H1 (cell line): ENCODE measurements around the gene COL25A1. TPM values are rescaled to one million over a fixed set of nuclear protein-coding genes. Genes with fewer than 3 reads are reported as not detected.

ENCODE experiments used
- CTCF ChIA-PET: fragments of 300-600 bp; sonication (Branson Sonifier 250); formaldehyde crosslinking; loops from one replicate; lab custom pipeline; 2021; ENCODE audit not compliant: partially characterized antibody; lab: Charles Lee
- POLR2A ChIA-PET: fragments of 300-600 bp; sonication (Branson Sonifier 250); formaldehyde crosslinking; loops from one replicate; lab custom pipeline; 2021; ENCODE audit warnings: inconsistent platforms; ENCODE audit not compliant: partially characterized antibody; lab: Charles Lee
- DNase-seq, 2 experiments: peaks; one replicate each; pipeline versions ENCODE4 v3.0.0 to v3.0.0-alpha.2; 2010 to 2022; ENCODE audit warnings: low spot score in 2 of 2, low read depth in 1 of 2, mixed read lengths in 1 of 2
- FAIRE-seq: peaks from 2 replicates; lab custom pipeline; 2011; peaks lifted over from hg19 to GRCh38; lab: Jason Lieb, UNC
- H2AFZ ChIP-seq: 2 replicates; pipeline ENCODE4 v1.8.1; 2012; ENCODE audit warnings: low read length, inconsistent platforms
- H2AK5ac ChIP-seq: 2 replicates; pipeline ENCODE4 v1.6.1; 2013; ENCODE audit warnings: low read depth, low read length
- H2BK120ac ChIP-seq: replicated peaks from 2 replicates; pipeline ENCODE3; 2013; ENCODE audit warnings: low read depth, low read length, inconsistent platforms
- H2BK12ac ChIP-seq: 2 replicates; pipeline ENCODE4 v1.6.1; 2013; ENCODE audit warnings: low read depth, low read length
- H2BK15ac ChIP-seq: 2 replicates; pipeline ENCODE4 v1.6.1; 2013; ENCODE audit warnings: low read length
- H2BK20ac ChIP-seq: 2 replicates; pipeline ENCODE4 v1.6.1; 2013; ENCODE audit warnings: low read length
- H2BK5ac ChIP-seq: 2 replicates; pipeline ENCODE4 v1.6.1; 2013; ENCODE audit warnings: low read depth, low read length
- H3K14ac ChIP-seq: 2 replicates; pipeline ENCODE4 v1.6.1; 2013; ENCODE audit warnings: inconsistent platforms; ENCODE audit not compliant: insufficient read length
- H3K18ac ChIP-seq: 2 replicates; pipeline ENCODE4 v1.6.1; 2013; ENCODE audit warnings: low read length; ENCODE audit errors: extremely low read depth
- H3K23ac ChIP-seq: 2 replicates; pipeline ENCODE4 v1.6.1; 2013; ENCODE audit warnings: inconsistent platforms; ENCODE audit not compliant: insufficient read length
- H3K23me2 ChIP-seq: 2 replicates; pipeline ENCODE4 v1.6.1; 2013; ENCODE audit warnings: low read depth, low read length
- H3K27ac ChIP-seq: 2 replicates; pipeline ENCODE4 v1.6.1; 2011; ENCODE audit warnings: low read depth, low read length, inconsistent platforms
- H3K27me3 ChIP-seq, 4 experiments: replicated peaks in 1 of 4; 1 replicate in 1 of 4; 2 replicates in 3 of 4; pipeline versions ENCODE4 v1.6.1 to v1.8.1; 2011 to 2013; ENCODE audit warnings: low read length in 3 of 4, mild to moderate bottlenecking in 3 of 4, inconsistent platforms in 2 of 4, mixed read lengths in 2 of 4, moderate library complexity in 1 of 4; ENCODE audit not compliant: control insufficient read depth in 3 of 4, insufficient read depth in 3 of 4; ENCODE audit errors: extremely low read depth in 1 of 4
- H3K36me3 ChIP-seq, 4 experiments: 2 replicates each; pipeline versions ENCODE4 v1.6.1 to v1.8.1; 2011 to 2013; ENCODE audit warnings: mild to moderate bottlenecking in 4 of 4, low read length in 3 of 4, moderate library complexity in 2 of 4, control low read depth in 1 of 4, inconsistent platforms in 1 of 4; ENCODE audit not compliant: insufficient read depth in 4 of 4, control insufficient read depth in 2 of 4
- H3K4ac ChIP-seq: replicated peaks from 2 replicates; pipeline ENCODE3; 2013; ENCODE audit warnings: low read length, low read depth, mixed read lengths, inconsistent platforms; ENCODE audit not compliant: insufficient read length
- H3K4me1 ChIP-seq, 4 experiments: replicated peaks in 1 of 4; 1 replicate in 1 of 4; 2 replicates in 3 of 4; pipeline versions ENCODE4 v1.6.1 to v1.8.1; 2011 to 2013; ENCODE audit warnings: low read length in 3 of 4, inconsistent platforms in 2 of 4, mixed read lengths in 1 of 4; ENCODE audit not compliant: insufficient read depth in 4 of 4, control insufficient read depth in 3 of 4
- H3K4me2 ChIP-seq, 2 experiments: 2 replicates each; pipeline versions ENCODE4 v1.6.1 to v1.8.1; 2011 to 2013; ENCODE audit warnings: low read depth in 2 of 2, low read length in 2 of 2, control low read depth in 1 of 2, inconsistent platforms in 1 of 2, mild to moderate bottlenecking in 1 of 2; ENCODE audit not compliant: insufficient read depth in 1 of 2
- H3K4me3 ChIP-seq, 4 experiments: fragments of 200-600, 300-600 bp in 1 of 4; sonication (generic), shearing (Covaris generic), sonication (Bioruptor Twin) in 1 of 4; 2 replicates each; pipeline versions ENCODE4 v1.5.1 to v1.8.1; 2011 to 2016; ENCODE audit warnings: low read length in 4 of 4, low read depth in 3 of 4, control low read depth in 2 of 4, inconsistent platforms in 2 of 4, mild to moderate bottlenecking in 2 of 4, mixed read lengths in 1 of 4, moderate library complexity in 1 of 4; ENCODE audit not compliant: insufficient read depth in 2 of 4; ENCODE audit errors: extremely low read depth in 1 of 4
- H3K56ac ChIP-seq: replicated peaks from 2 replicates; pipeline ENCODE3; 2013; ENCODE audit warnings: low read depth, mild to moderate bottlenecking, mixed read lengths, low read length, inconsistent platforms; ENCODE audit not compliant: insufficient read length
- H3K79me1 ChIP-seq: 2 replicates; pipeline ENCODE4 v1.6.1; 2013; ENCODE audit warnings: low read depth, low read length, control low read depth
- H3K79me2 ChIP-seq, 2 experiments: 2 replicates each; pipeline versions ENCODE4 v1.6.1 to v1.8.1; 2012 to 2013; ENCODE audit warnings: low read length in 2 of 2, mild to moderate bottlenecking in 2 of 2, inconsistent platforms in 1 of 2; ENCODE audit not compliant: insufficient read depth in 2 of 2, control insufficient read depth in 1 of 2
- H3K9ac ChIP-seq, 4 experiments: replicated peaks in 1 of 4; 1 replicate in 1 of 4; 2 replicates in 3 of 4; pipeline versions ENCODE4 v1.6.1 to v1.8.1; 2011 to 2013; ENCODE audit warnings: low read depth in 3 of 4, low read length in 3 of 4, control low read depth in 2 of 4, mild to moderate bottlenecking in 2 of 4, moderate library complexity in 2 of 4, inconsistent platforms in 1 of 4; ENCODE audit errors: extremely low read depth in 1 of 4
- H3K9me3 ChIP-seq, 2 experiments: 2 replicates each; pipeline versions ENCODE4 v1.6.1 to v1.8.1; 2012 to 2013; ENCODE audit warnings: mild to moderate bottlenecking in 2 of 2, moderate library complexity in 2 of 2, control low read depth in 1 of 2, inconsistent platforms in 1 of 2, low read depth in 1 of 2, low read length in 1 of 2, mixed read lengths in 1 of 2; ENCODE audit not compliant: insufficient read depth in 2 of 2
- H4K20me1 ChIP-seq, 2 experiments: replicated peaks in 1 of 2; 2 replicates each; pipeline versions ENCODE3 to v1.8.1; 2011 to 2013; ENCODE audit warnings: inconsistent platforms in 2 of 2, low read length in 2 of 2, mild to moderate bottlenecking in 1 of 2; ENCODE audit not compliant: insufficient read depth in 2 of 2, control insufficient read depth in 1 of 2
- H4K5ac ChIP-seq: 2 replicates; pipeline ENCODE4 v1.6.1; 2013; ENCODE audit warnings: low read length, low read depth, mixed read lengths, inconsistent platforms; ENCODE audit not compliant: insufficient read length
- H4K8ac ChIP-seq: 2 replicates; pipeline ENCODE4 v1.8.0; 2013; ENCODE audit warnings: mild to moderate bottlenecking, moderate library complexity, low read length, inconsistent platforms; ENCODE audit not compliant: insufficient read depth; ENCODE audit errors: extremely low read depth
- H4K91ac ChIP-seq: replicated peaks from 2 replicates; pipeline ENCODE3; 2013; ENCODE audit warnings: low read length, mixed read lengths, inconsistent platforms; ENCODE audit not compliant: insufficient read length
- CEBPB ChIP-seq: IDR thresholded peaks from 2 replicates; pipeline ENCODE4 v1.6.1; 2012; ENCODE audit warnings: low read depth, low read length
- EGR1 ChIP-seq: IDR thresholded peaks from 2 replicates; pipeline ENCODE4 v1.6.1; 2011; ENCODE audit warnings: low read depth, low read length, borderline replicate concordance
- FOSL1 ChIP-seq: IDR thresholded peaks from 2 replicates; pipeline ENCODE4 v1.6.1; 2011; ENCODE audit warnings: mild to moderate bottlenecking, low read depth, low read length, moderate library complexity; ENCODE audit not compliant: insufficient read depth
- HDAC2 ChIP-seq, 2 experiments: fragments of 300-600 bp in 1 of 2; sonication (generic) in 1 of 2; IDR thresholded peaks; 2 replicates each; pipeline ENCODE4 v1.6.1; 2011 to 2012; ENCODE audit warnings: low read depth in 2 of 2, low read length in 2 of 2, mild to moderate bottlenecking in 2 of 2, moderate library complexity in 2 of 2, borderline replicate concordance in 1 of 2, inconsistent platforms in 1 of 2
- KDM1A ChIP-seq: fragments of 200-600, 300-600 bp; sonication (generic); IDR thresholded peaks from 2 replicates; pipeline ENCODE4 v1.7.1; 2016; ENCODE audit warnings: mild to moderate bottlenecking, low read length, borderline replicate concordance
- KDM4A ChIP-seq: IDR thresholded peaks from one replicate; pipeline ENCODE4 v1.7.1; 2012; ENCODE audit warnings: low read depth, mild to moderate bottlenecking, moderate library complexity, low read length, inconsistent platforms; ENCODE audit not compliant: severe bottlenecking
- KDM5A ChIP-seq: fragments of 200-600 bp; IDR thresholded peaks from 2 replicates; pipeline ENCODE4 v1.7.1; 2012; ENCODE audit warnings: mild to moderate bottlenecking, low read length, inconsistent platforms, mixed read lengths
- NRF1 ChIP-seq: IDR thresholded peaks from 2 replicates; pipeline ENCODE4 v1.6.1; 2011; ENCODE audit warnings: mild to moderate bottlenecking, low read depth, low read length, improper control_type of control experiment
- POLR2A ChIP-seq, 2 experiments: IDR thresholded peaks; 1 replicate in 1 of 2; 2 replicates in 1 of 2; pipeline ENCODE4 v1.6.1; 2011; ENCODE audit warnings: low read depth in 2 of 2, low read length in 2 of 2, mild to moderate bottlenecking in 2 of 2; ENCODE audit errors: control extremely low read depth in 1 of 2
- RAD21 ChIP-seq, 2 experiments: IDR thresholded peaks in 1 of 2; conservative IDR thresholded peaks in 1 of 2; 2 replicates each; pipeline ENCODE4 v1.6.1; 2011; ENCODE audit warnings: low read depth in 2 of 2, low read length in 2 of 2, improper control_type of control experiment in 1 of 2, inconsistent platforms in 1 of 2, mild to moderate bottlenecking in 1 of 2, moderate library complexity in 1 of 2
- RNF2 ChIP-seq: fragments of 200-900, 300-1000 bp; sonication (generic); IDR thresholded peaks from 2 replicates; pipeline ENCODE4 v1.7.1; 2016; ENCODE audit warnings: borderline replicate concordance, low read depth, mild to moderate bottlenecking, antibody characterized with exemption, low read length; ENCODE audit not compliant: poor library complexity, severe bottlenecking; ENCODE audit errors: missing control alignments
- TBP ChIP-seq: IDR thresholded peaks from 2 replicates; pipeline ENCODE4 v1.6.1; 2011; ENCODE audit warnings: low read depth, low read length, improper control_type of control experiment
- TCF12 ChIP-seq: IDR thresholded peaks from 2 replicates; pipeline ENCODE4 v1.6.1; 2011; ENCODE audit warnings: low read depth, mild to moderate bottlenecking, low read length
- YY1 ChIP-seq: IDR thresholded peaks from 2 replicates; pipeline ENCODE4 v1.6.1; 2011; ENCODE audit warnings: low read depth, mild to moderate bottlenecking, low read length
- WGBS, 2 experiments: shearing (Covaris generic) in 1 of 2; methylation state at CpG; one replicate each; pipeline versions ENCODE4 v1.1.6 to v1.1.7; 2013 to 2015; ENCODE audit warnings: low lambda C conversion rate in 2 of 2, mixed read lengths in 2 of 2, inconsistent platforms in 1 of 2, low coverage in 1 of 2, missing lambda C conversion rate in 1 of 2; ENCODE audit not compliant: insufficient replicate concordance in 2 of 2, insufficient coverage in 1 of 2, insufficient read length in 1 of 2; ENCODE audit errors: extremely low coverage in 1 of 2, missing lambda C conversion rate in 1 of 2; 5-methylcytosine and 5-hydroxymethylcytosine counted together
- polyA plus RNA-seq, 7 experiments: library from polyadenylated mRNA; depleted of rRNA in 3 of 7; stranded (reverse) in 5 of 7; unstranded in 2 of 7; fragments of >200 nt in 5 of 7; fragments of 200-250 nt in 2 of 7; gene quantifications; 1 replicate in 5 of 7; 2 replicates in 1 of 7; 4 replicates in 1 of 7; pipeline versions ENCODE4 v1.2.1 to v1.2.3, GENCODE V29; 2011 to 2013; ENCODE audit warnings: missing spikeins in 2 of 7, mixed read lengths in 2 of 7
- total RNA-seq: library from RNA; stranded (reverse); fragmentation: NEBNext Ultra II Directional; extraction: Animal tissue kit (Norgen Biotek cat#: 25700); gene quantifications from 2 replicates; pipeline ENCODE4 v1.2.1, GENCODE V29; 2021

Gene COL25A1
- total and polyA plus RNA-seq, 2 of the 8 experiments (the other 6 are each of a cell fraction or from before 2014, with no cell fraction given) = 1.1 to 8.3 TPM

DNA sequence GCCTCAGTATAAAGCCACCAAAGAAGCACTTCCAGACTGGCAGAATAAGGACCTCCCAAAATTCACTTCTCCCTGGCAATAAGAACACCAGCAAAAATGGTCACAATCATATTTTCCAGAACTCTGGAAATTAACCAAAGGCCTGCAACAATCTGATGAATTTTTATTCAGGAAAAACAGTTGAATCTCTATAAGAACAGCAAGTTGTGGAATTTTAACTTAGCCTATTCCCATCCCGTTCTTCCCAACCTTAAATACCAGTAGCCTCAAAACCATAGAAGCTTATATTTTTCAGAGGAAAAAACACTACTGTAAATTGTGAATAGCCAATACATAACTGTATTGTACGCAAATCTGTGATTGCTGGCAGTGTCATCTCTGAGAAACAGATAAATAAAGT is 67.9 kb downstream of the COL25A1 start:
- H3K4me1 ChIP-seq = peaks cover 0 to 3% (median 0%) of the 10 kb centered on the region in 4 experiments; a peak in 1 of 7 replicates
- no peak for DNase-seq

More for the DNA sequence above, 67.9 kb downstream of the COL25A1 start:
- Histone ChIP-seq H4K91ac (no peak overlapping the region), H4K8ac (no peak overlapping the region), H2AK5ac (no peak overlapping the region), H2BK5ac (no peak overlapping the region), H3K23ac (no peak overlapping the region), H2BK20ac (no peak overlapping the region), H3K27ac (no peak overlapping the region), H3K36me3 (no peaks in the 10 kb centered on the region), H3K56ac (no peak overlapping the region), H2BK12ac (no peak overlapping the region), H2AFZ (no peak overlapping the region), H2BK120ac (no peak overlapping the region), H3K4ac (no peak overlapping the region), H3K18ac (no peak overlapping the region), H3K9ac (no peak overlapping the region), H4K20me1 (no peaks in the 10 kb centered on the region), H3K79me2 (no peaks in the 10 kb centered on the region), H2BK15ac (no peak overlapping the region), H3K27me3 (no peaks in the 10 kb centered on the region), H3K79me1 (no peaks in the 10 kb centered on the region), H3K4me3 (no peak overlapping the region), H3K9me3 (no peaks in the 10 kb centered on the region), H3K14ac (no peak overlapping the region), H3K23me2 (no peaks in the 10 kb centered on the region; the same call in 1 of the 2 replicates), H4K5ac (no peak overlapping the region), H3K4me2 (no peak overlapping the region)
- POLR2A ChIA-PET = no interaction called here
- TF ChIP-seq NRF1 (no peak), KDM5A (no peak), RAD21 (IDR thresholded peaks at IDR 0.05 in 1 of 2, conservative IDR thresholded peaks at IDR 0.05 in 1 of 2; ENCODE audit: low read depth in 2 of 2, low read length in 2 of 2) (no peak), KDM1A (no peak), POLR2A (IDR thresholded peaks at IDR 0.05; ENCODE audit: control extremely low read depth in 1 of 2, low read depth in 2 of 2, low read length in 2 of 2) (no peak), KDM4A (no peak), RNF2 (no peak), HDAC2 (IDR thresholded peaks at IDR 0.05; ENCODE audit: borderline replicate concordance in 1 of 2, low read depth in 2 of 2, low read length in 2 of 2) (no peak), CEBPB (no peak), EGR1 (no peak), YY1 (no peak), TCF12 (no peak), TBP (no peak), FOSL1 (no peak)
- FAIRE-seq = no peak
- WGBS, 2 experiments = 97% methylated on average over 2 of the region's 2 CpGs; no CpG with 5 or more reads in 1 of the 2 experiments
- CTCF ChIA-PET = no interaction called here
